Endodermal cell (in vitro differentiated cells): Measurements from ENCODE around the gene LRRC63. TPM values are rescaled to one million over a fixed set of nuclear protein-coding genes. Genes with fewer than 3 reads are reported as not detected.

Experiments
- DNase-seq: peaks from one replicate; pipeline ENCODE4 v3.0.0-alpha.2; 2017
- H3K27ac ChIP-seq: 2 replicates; pipeline ENCODE4 v1.5.1; 2013; ENCODE audit warnings: mild to moderate bottlenecking, low read depth, low read length, moderate library complexity
- H3K27me3 ChIP-seq: 2 replicates; pipeline ENCODE4 v1.6.1; 2013; ENCODE audit warnings: mild to moderate bottlenecking, low read length, moderate library complexity; ENCODE audit not compliant: insufficient read depth, control insufficient read depth, poor library complexity, severe bottlenecking
- H3K36me3 ChIP-seq: 2 replicates; pipeline ENCODE4 v1.7.0; 2013; ENCODE audit warnings: mild to moderate bottlenecking, low read length, moderate library complexity; ENCODE audit not compliant: control insufficient read depth, insufficient read depth
- H3K4me1 ChIP-seq: one replicate; pipeline ENCODE4 v1.7.0; 2013; ENCODE audit warnings: low read length; ENCODE audit not compliant: control insufficient read depth, insufficient read depth
- H3K4me3 ChIP-seq: 2 replicates; pipeline ENCODE4 v1.5.1; 2013; ENCODE audit warnings: mild to moderate bottlenecking, low read length, moderate library complexity
- H3K9ac ChIP-seq: 2 replicates; pipeline ENCODE4 v1.6.1; 2013; ENCODE audit warnings: mild to moderate bottlenecking, low read length, moderate library complexity; ENCODE audit not compliant: poor library complexity, severe bottlenecking; ENCODE audit errors: extremely low read depth
- H3K9me3 ChIP-seq: 2 replicates; pipeline ENCODE4 v1.6.1; 2013; ENCODE audit warnings: mild to moderate bottlenecking, low read length, moderate library complexity; ENCODE audit not compliant: control insufficient read depth
- H3K27ac Mint-ChIP-seq: 2 replicates; pipeline ENCODE4 v1.8.0; 2020; ENCODE audit warnings: mixed read lengths
- H3K27me3 Mint-ChIP-seq: 2 replicates; pipeline ENCODE4 v1.8.0; 2021; ENCODE audit warnings: mild to moderate bottlenecking, mixed read lengths; ENCODE audit not compliant: insufficient read depth
- H3K36me3 Mint-ChIP-seq: 2 replicates; pipeline ENCODE4 v1.8.0; 2020; ENCODE audit warnings: low read depth, mixed read lengths
- H3K4me1 Mint-ChIP-seq: 2 replicates; pipeline ENCODE4 v1.8.0; 2020; ENCODE audit warnings: mixed read lengths
- H3K4me3 Mint-ChIP-seq: 2 replicates; pipeline ENCODE4 v1.8.0; 2020; ENCODE audit warnings: mild to moderate bottlenecking, moderate library complexity, mixed read lengths
- H3K9me3 Mint-ChIP-seq: 2 replicates; pipeline ENCODE4 v1.8.0; 2020; ENCODE audit warnings: mild to moderate bottlenecking, mixed read lengths
- CTCF ChIP-seq: fragments of 200-600 bp; sonication (generic); conservative IDR thresholded peaks from 2 replicates; pipeline ENCODE4 v1.5.0; 2021; ENCODE audit warnings: antibody characterized with exemption, mild to moderate bottlenecking
- WGBS, 2 experiments: methylation state at CpG; one replicate each; pipeline versions ENCODE4 v1.1.5 to v1.1.7; 2013; ENCODE audit warnings: missing lambda C conversion rate in 2 of 2, mixed read lengths in 1 of 2; ENCODE audit not compliant: insufficient coverage in 1 of 2, insufficient read length in 1 of 2; 5-methylcytosine and 5-hydroxymethylcytosine counted together
- total RNA-seq, 2 donors: library from RNA; stranded (reverse); fragmentation: NEBNext Ultra II Directional in 1 of 2; extraction: Animal tissue kit (Norgen Biotek cat#: 25700) in 1 of 2; gene quantifications; 2 replicates in 1 of 2; 3 replicates in 1 of 2; pipeline ENCODE4 v1.2.1, GENCODE V29; 2021

Gene LRRC63
- total RNA-seq, 2 donors from 2014 or later = not detected

DNA sequence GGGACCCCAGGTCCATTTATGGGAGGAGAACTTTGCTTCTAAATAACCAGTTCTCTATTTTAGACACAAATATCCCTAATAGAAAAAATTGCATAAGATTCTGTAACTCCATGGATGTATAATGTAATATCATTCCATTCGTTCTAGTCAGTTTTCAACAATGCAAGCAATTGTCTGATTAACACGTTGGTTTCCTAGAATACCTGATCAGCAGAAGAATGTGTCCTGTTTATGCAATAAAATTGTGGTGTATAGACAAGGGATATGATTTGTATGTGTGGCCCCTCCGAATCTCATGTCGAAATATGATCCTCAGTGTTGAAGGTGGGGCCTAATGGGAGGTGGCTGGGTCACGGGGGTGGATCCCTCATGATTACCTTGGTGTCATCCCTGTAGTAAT, 113.2 kb downstream of the LRRC63 start:
- Mint-ChIP-seq H3K4me1 (peaks cover 12% of the 10 kb centered on the region), H3K9me3 (no peaks in the 10 kb centered on the region), H3K36me3 (no peaks in the 10 kb centered on the region), H3K27ac (no peak overlapping the region), H3K4me3 (no peak overlapping the region), H3K27me3 (peaks cover 2% of the 10 kb centered on the region)
- no peaks in the 10 kb centered on the region for H3K9me3 ChIP-seq
- H3K27ac ChIP-seq = no peak overlapping the region
- H3K36me3 ChIP-seq = no peaks in the 10 kb centered on the region
- no peak for TF ChIP-seq CTCF
- no peak overlapping the region for H3K9ac ChIP-seq
- 90 to 93% methylated on average over 4 to 5 of the region's 5 CpGs for WGBS, 2 experiments
- no peaks in the 10 kb centered on the region for H3K4me1 ChIP-seq
- no peaks in the 10 kb centered on the region for H3K27me3 ChIP-seq
- no peak overlapping the region for H3K4me3 ChIP-seq
- DNase-seq = no peak

Other genes with a start within 250 kb of the LRRC63 start
- gene ZC3H13, start 159.2 kb upstream of the LRRC63 start, total RNA-seq = 10 to 100 TPM; 58.1 to 62.4 TPM
- not detected for gene CPB2, start 106.9 kb upstream of the LRRC63 start, total RNA-seq
- gene LCP1, start 29.8 kb upstream of the LRRC63 start, total RNA-seq = 10 to 100 TPM in 1 of 2 donors, 1 to 10 TPM in 1; 3.0 to 16.8 TPM
- gene RUBCNL, start 175.3 kb downstream of the LRRC63 start, total RNA-seq = 1 to 10 TPM; 3.1 to 3.6 TPM